Activated naive CD8-positive, alpha-beta T cell treated with anti-CD3 and anti-CD28 coated beads, Interleukin-2, amount 10 ng/mL, durations not matched to agents 7 days and 5 days (primary cell): ENCODE data around the gene PCED1B. TPM values are rescaled to one million over a fixed set of nuclear protein-coding genes. Genes with fewer than 3 reads are reported as not detected.
A peak's percentile ranks its signal among the peaks of the same experiment; 100 is the strongest.

Source experiments
- ATAC-seq: fragments of 150-1000 bp; cut with Tn5 transposase; one replicate; pipeline ENCODE4 v1.10.0; 2021; ENCODE audit warnings: low read depth, moderate library complexity
- POLR2A ChIA-PET: fragments of 350-600 bp; sonication (Branson Sonifier 250); formaldehyde crosslinking; loops from one replicate; lab custom pipeline; 2021; ENCODE audit warnings: antibody characterized with exemption; lab: Charles Lee
- DNase-seq: peaks from one replicate; pipeline ENCODE4 v3.0.0; 2021
- H3K27ac Mint-ChIP-seq: one replicate; pipeline ENCODE4 v1.8.0; 2022; ENCODE audit warnings: mild to moderate bottlenecking, mixed read lengths
- H3K27me3 Mint-ChIP-seq: one replicate; pipeline ENCODE4 v1.8.0; 2022; ENCODE audit warnings: mild to moderate bottlenecking, moderate library complexity, mixed read lengths
- H3K36me3 Mint-ChIP-seq: one replicate; pipeline ENCODE4 v1.8.0; 2021; ENCODE audit warnings: mild to moderate bottlenecking, mixed read lengths
- H3K4me1 Mint-ChIP-seq: one replicate; pipeline ENCODE4 v1.8.0; 2021; ENCODE audit warnings: mixed read lengths
- H3K4me3 Mint-ChIP-seq: one replicate; pipeline ENCODE4 v1.8.0; 2022; ENCODE audit warnings: mild to moderate bottlenecking, moderate library complexity, mixed read lengths
- H3K9me3 Mint-ChIP-seq: one replicate; pipeline ENCODE4 v1.8.0; 2021; ENCODE audit warnings: mixed read lengths
- total RNA-seq, 2 experiments: library from RNA; stranded (reverse); gene quantifications; one replicate each; pipeline ENCODE4 v1.2.3, GENCODE V29; 2021

PCED1B gene
- total RNA-seq, 2 experiments from 2014 or later: 102 to 104 TPM

DNA sequence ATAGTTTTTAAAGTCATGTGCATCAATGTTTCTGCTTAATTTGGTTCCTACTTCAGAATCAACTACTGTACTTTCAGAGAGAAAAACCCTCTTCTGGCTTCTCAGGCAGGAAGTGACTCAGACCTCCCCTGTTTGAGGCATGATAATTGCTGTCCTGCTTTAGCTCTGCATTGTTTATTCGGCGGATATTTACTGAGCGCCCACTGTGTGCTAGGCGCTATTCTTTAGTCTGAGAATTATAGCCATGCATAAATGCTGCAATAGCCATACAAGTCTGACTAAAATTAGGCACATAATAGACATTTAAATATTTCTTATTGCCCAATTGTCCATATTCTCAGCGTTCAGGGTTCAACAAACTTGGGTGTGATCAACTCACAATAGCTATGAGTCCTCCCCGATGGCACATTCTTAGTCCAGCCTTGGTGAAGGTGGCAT, 6.4 kb downstream of the PCED1B start:
- Mint-ChIP-seq H3K27ac (peak overlapping the region; percentile 74), H3K4me3 (peak overlapping the region; percentile 66), H3K4me1 (peaks cover 49% of the 10 kb centered on the region), H3K9me3 (peaks cover 5% of the 10 kb centered on the region), H3K36me3 (peaks cover 10% of the 10 kb centered on the region), H3K27me3 (no peaks in the 10 kb centered on the region)
- ATAC-seq: peak; percentile 90
- DNase-seq: no peak
- POLR2A ChIA-PET: interaction anchor here (9.1 kb wide), 1 partner anchor 128 kb away, joined by 258 read pairs; no protein-coding TSS in a partner anchor

GRCh38 chr12:47087088-47087688, 7.8 kb downstream of the PCED1B start:
- no peak for ATAC-seq
- Mint-ChIP-seq H3K36me3 (peaks cover 18% of the 10 kb centered on the region), H3K27me3 (no peaks in the 10 kb centered on the region), H3K4me3 (no peak overlapping the region), H3K4me1 (peaks cover 39% of the 10 kb centered on the region), H3K9me3 (peaks cover 5% of the 10 kb centered on the region), H3K27ac (no peak overlapping the region)
- DNase-seq: no peak
- POLR2A ChIA-PET: interaction anchor here (0.6 kb wide), 1 partner anchor 134 kb away, joined by 4 read pairs; no protein-coding TSS in a partner anchor

DNA sequence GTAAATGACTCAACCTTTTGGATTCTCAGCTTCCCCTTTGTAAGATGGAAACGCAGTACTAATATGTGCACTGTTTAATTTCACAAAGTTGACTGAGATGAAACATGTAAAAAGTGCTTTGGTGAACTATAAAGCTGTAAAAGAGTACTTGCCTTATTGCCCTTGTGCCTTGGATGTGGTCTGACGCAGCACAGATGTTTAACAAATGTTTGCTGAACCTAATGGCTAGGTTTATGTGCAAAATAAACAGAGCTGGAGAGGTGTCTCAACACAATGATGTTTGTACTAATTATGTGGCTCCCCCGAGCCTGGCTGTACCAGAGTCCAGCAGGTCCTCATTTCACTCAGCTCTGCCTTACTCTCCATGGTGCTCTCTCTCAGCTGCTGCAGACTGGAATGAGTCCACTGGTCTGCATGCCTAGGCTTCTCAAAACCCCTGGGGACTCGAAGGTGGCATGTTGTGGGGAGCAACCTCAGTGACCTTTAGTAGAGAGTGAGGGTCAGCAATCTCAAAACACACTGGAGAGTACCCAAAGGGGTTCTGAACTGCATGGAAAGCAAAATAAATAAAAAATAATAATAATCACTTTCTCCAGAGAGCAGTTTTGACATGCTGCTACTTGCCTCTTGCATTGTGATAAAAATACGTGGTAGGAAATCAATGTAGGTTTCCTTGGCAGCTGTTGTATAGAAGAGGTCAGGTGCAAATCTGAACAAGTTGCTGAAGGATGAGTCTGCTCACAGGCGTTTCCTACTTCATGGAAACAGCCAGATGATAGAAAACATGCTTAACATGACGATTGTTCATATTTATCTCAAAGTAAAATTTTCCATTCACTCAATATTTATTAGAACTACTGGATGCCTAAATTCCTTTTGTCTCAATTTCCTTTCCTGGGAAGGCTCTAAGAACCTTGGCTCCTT, 8.9 kb downstream of the PCED1B start:
- Mint-ChIP-seq H3K27ac (no peak overlapping the region), H3K9me3 (peaks cover 9% of the 10 kb centered on the region), H3K4me3 (no peak overlapping the region), H3K4me1 (peaks cover 29% of the 10 kb centered on the region), H3K36me3 (peaks cover 23% of the 10 kb centered on the region), H3K27me3 (no peaks in the 10 kb centered on the region)
- DNase-seq (no peak), ATAC-seq (no peak)
- POLR2A ChIA-PET: no interaction called here

DNA sequence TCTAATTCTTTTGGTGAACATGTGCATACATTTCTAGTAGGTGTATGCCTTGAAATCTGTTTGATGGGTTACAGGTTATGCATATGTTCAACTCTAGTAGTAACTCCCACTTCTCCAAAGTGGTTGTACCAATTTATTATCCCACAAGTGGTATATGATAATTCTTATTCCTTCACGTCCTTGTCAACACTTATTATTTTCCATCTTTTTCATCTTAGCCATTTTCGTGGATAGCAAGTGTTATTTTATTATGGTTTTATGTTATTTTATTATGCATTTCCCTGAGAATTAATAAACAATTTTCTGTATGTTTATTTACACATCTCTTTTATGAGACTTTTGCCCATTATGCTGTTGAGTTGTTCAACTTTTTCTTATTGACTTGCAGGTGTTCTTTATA, 11.6 kb downstream of the PCED1B start:
- Mint-ChIP-seq H3K36me3 (peaks cover 31% of the 10 kb centered on the region), H3K9me3 (peaks cover 9% of the 10 kb centered on the region), H3K27ac (no peak overlapping the region), H3K4me1 (peaks cover 17% of the 10 kb centered on the region), H3K27me3 (no peaks in the 10 kb centered on the region), H3K4me3 (no peak overlapping the region)
- no peak for ATAC-seq
- POLR2A ChIA-PET: no interaction called here
- DNase-seq: no peak

DNA sequence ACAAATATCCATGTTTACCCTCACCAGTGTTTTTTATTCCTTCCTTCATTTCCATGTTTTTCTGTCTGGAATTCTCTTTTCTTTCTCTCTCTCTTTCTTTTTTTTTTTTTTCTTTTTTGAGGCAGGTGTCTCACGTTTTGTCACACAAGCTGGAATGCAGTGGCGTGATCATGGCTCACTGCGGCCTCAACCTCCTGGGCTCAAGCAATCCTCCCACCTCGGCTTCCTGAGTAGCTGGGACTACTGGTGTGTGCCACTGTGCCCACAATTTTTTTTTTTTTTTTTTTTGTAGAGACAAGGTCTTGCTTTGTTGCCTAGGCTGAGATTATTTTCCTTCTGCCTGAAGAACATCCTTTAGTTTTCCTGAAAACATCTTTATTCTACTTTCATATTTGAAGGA, 15.4 kb downstream of the PCED1B start:
- DNase-seq: no peak
- Mint-ChIP-seq H3K4me3 (no peak overlapping the region), H3K9me3 (peaks cover 9% of the 10 kb centered on the region), H3K4me1 (peaks cover 12% of the 10 kb centered on the region), H3K27ac (no peak overlapping the region), H3K27me3 (no peaks in the 10 kb centered on the region), H3K36me3 (peaks cover 37% of the 10 kb centered on the region)
- ATAC-seq: no peak
- POLR2A ChIA-PET: interaction anchor here (0.7 to 0.9 kb wide), 3 partner anchors 8 to 119 kb away, joined by 3 to 5 read pairs (median 5); no protein-coding TSS in a partner anchor

- POLR2A ChIA-PET: interaction anchor here (0.7 to 0.9 kb wide), 3 partner anchors 9 to 118 kb away, joined by 3 to 5 read pairs (median 5); no protein-coding TSS in a partner anchor
- Mint-ChIP-seq H3K36me3 (peaks cover 31% of the 10 kb centered on the region), H3K9me3 (peaks cover 4% of the 10 kb centered on the region), H3K27me3 (no peaks in the 10 kb centered on the region), H3K27ac (no peak overlapping the region), H3K4me3 (no peak overlapping the region), H3K4me1 (peaks cover 12% of the 10 kb centered on the region)
- ATAC-seq (no peak), DNase-seq (no peak)
Observed at GRCh38 chr12:47095446-47096236, 16.2 kb downstream of the PCED1B start.

GRCh38 chr12:47097276-47097896, 18.0 kb downstream of the PCED1B start:
- DNase-seq (no peak), ATAC-seq (no peak)
- peaks cover 23% of the 10 kb centered on the region for H3K36me3 Mint-ChIP-seq
- H3K4me3 Mint-ChIP-seq: no peak overlapping the region
- peaks cover 4% of the 10 kb centered on the region for H3K9me3 Mint-ChIP-seq
- POLR2A ChIA-PET: no interaction called here
- no peak overlapping the region for H3K27ac Mint-ChIP-seq
- no peaks in the 10 kb centered on the region for H3K27me3 Mint-ChIP-seq
- H3K4me1 Mint-ChIP-seq: peaks cover 12% of the 10 kb centered on the region

- Mint-ChIP-seq H3K36me3 (peaks cover 21% of the 10 kb centered on the region), H3K4me1 (peaks cover 12% of the 10 kb centered on the region), H3K4me3 (no peak overlapping the region), H3K27me3 (no peaks in the 10 kb centered on the region), H3K9me3 (peaks cover 2% of the 10 kb centered on the region), H3K27ac (no peak overlapping the region)
- DNase-seq (no peak), ATAC-seq (no peak)
- POLR2A ChIA-PET: no interaction called here
Observed at GRCh38 chr12:47098099-47098498, 18.7 kb downstream of the PCED1B start.

DNA sequence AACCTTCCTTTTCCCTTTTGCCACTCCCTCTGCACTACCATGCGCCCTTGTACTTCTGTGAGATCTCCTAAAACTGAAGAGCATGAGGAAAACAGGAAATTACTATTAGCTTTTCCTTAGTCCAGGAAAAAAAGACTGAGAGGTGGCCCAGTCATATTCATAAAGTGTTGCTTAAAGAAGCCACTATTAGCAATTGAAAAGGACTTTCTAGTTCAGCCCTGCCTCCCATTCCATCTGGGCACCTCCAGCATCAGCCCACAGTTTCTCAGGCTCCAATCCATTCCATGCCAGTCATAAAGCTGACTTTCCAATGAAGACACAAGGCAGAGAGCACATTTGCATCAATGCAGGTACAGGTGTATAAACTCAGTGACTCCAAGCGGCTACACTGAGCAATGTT, 20.2 kb downstream of the PCED1B start:
- no peak for ATAC-seq
- peaks cover 7% of the 10 kb centered on the region for H3K4me1 Mint-ChIP-seq
- POLR2A ChIA-PET: no interaction called here
- no peak overlapping the region for H3K4me3 Mint-ChIP-seq
- peaks cover 18% of the 10 kb centered on the region for H3K36me3 Mint-ChIP-seq
- no peaks in the 10 kb centered on the region for H3K27me3 Mint-ChIP-seq
- H3K27ac Mint-ChIP-seq: no peak overlapping the region
- H3K9me3 Mint-ChIP-seq: no peaks in the 10 kb centered on the region
- DNase-seq: no peak

- no peak for ATAC-seq
- H3K27ac Mint-ChIP-seq: no peak overlapping the region
- H3K4me1 Mint-ChIP-seq: peaks cover 5% of the 10 kb centered on the region
- DNase-seq: no peak
- H3K4me3 Mint-ChIP-seq: no peak overlapping the region
- H3K27me3 Mint-ChIP-seq: no peaks in the 10 kb centered on the region
- peaks cover 17% of the 10 kb centered on the region for H3K36me3 Mint-ChIP-seq
- POLR2A ChIA-PET: no interaction called here
- H3K9me3 Mint-ChIP-seq: no peaks in the 10 kb centered on the region
Observed at GRCh38 chr12:47100160-47100559, 20.7 kb downstream of the PCED1B start.

DNA sequence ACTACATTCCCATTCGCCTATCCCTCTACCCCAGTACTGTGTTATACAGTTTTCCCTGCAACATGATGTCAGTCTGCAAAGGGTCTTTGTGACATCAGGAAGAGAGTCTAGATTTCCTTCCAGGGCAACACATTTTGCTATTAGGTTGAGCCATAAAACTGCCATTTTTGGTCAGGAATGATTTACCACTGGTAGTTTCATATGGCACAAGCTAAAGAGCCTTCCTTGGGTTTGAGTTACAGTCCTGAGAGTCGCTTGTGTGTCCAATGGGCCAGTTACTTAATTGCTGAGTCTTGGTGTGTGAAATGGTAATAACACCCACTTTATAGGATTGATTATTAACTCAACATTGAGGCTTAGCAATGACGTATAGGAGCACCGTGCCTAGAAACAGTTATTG, 23.0 kb downstream of the PCED1B start:
- no peaks in the 10 kb centered on the region for H3K9me3 Mint-ChIP-seq
- no peak overlapping the region for H3K27ac Mint-ChIP-seq
- no peaks in the 10 kb centered on the region for H3K27me3 Mint-ChIP-seq
- POLR2A ChIA-PET: no interaction called here
- no peak overlapping the region for H3K4me3 Mint-ChIP-seq
- no peaks in the 10 kb centered on the region for H3K4me1 Mint-ChIP-seq
- no peak for DNase-seq
- H3K36me3 Mint-ChIP-seq: peaks cover 26% of the 10 kb centered on the region
- ATAC-seq: no peak

DNA sequence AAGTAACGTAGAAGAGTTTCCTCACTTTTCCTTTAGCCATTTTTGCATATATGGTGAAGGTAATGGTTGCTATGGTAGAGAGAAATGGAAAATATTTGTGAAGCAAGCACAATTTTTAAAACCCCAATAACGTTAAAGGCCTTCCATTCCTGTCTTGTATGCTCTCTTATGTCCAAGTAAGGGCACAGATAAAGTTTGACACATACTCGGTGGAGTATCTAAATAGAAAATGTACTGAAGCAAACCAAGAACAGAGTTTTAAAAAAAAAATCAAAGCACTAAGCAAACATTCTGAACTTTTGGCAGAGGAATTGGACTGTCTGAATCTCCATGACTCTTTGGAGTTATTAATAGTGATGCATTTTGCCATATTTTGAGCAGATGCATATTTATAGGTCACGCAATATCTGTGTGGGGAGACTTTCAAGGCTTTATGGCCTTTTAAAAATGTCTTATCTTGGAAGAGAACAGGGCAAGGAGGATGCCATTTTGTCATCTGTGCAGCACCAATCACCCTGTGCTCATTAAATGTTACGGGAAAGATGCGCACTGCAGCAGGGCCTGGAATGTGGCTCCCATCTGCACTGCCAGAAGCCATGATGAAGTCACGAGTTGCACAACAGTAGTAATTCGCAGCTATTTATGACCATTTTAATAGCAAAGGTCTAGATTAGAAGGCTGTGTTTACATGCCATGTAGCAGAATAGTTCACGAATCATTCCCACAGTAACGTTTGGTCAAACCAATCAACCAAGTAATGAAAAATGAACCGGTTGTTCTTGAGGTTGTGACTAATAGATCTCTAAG, 23.6 kb downstream of the PCED1B start:
- POLR2A ChIA-PET: no interaction called here
- no peak for ATAC-seq
- no peak for DNase-seq
- Mint-ChIP-seq H3K27me3 (no peaks in the 10 kb centered on the region), H3K4me1 (no peaks in the 10 kb centered on the region), H3K9me3 (no peaks in the 10 kb centered on the region), H3K27ac (no peak overlapping the region), H3K4me3 (no peak overlapping the region), H3K36me3 (peaks cover 28% of the 10 kb centered on the region)
